Testis (tissue), 2 donors: ENCODE measurements around the gene CABCOCO1.

Source experiments
- CTCF ChIP-seq, 3 experiments: fragments of 450-650 bp in 2 of 3; fragments of 200-600 bp in 1 of 3; sonication (generic) in 1 of 3; IDR thresholded peaks; one replicate each; pipeline ENCODE4 v1.5.1; 2016 to 2019; ENCODE audit warnings: antibody characterized with exemption in 3 of 3, mild to moderate bottlenecking in 2 of 3, moderate library complexity in 1 of 3
- POLR2A ChIP-seq: fragments of 450-650 bp; IDR thresholded peaks from one replicate; pipeline ENCODE4 v1.6.1; 2017; ENCODE audit warnings: antibody characterized with exemption, mild to moderate bottlenecking, moderate library complexity

- no peak for TF ChIP-seq POLR2A
- no peak for TF ChIP-seq CTCF (IDR thresholded peaks at IDR 0.05)
Observed at GRCh38 chr10:61683319-61683718, 20.6 kb downstream of the CABCOCO1 start.
